Measurements from ENCODE around the gene NDUFC1. TPM values are rescaled to one million over a fixed set of nuclear protein-coding genes. Genes with fewer than 3 reads are reported as not detected.

Gene NDUFC1
- 10 to 100 TPM; 32.2 to 33.2 TPM for total RNA-seq

GRCh38 chr4:139301821-139302611, at the start of gene NDUFC1:
TSS of gene NDUFC1 (minus strand) at chr4:139302477. CDS start at chr4:139295798, 6,679 bp downstream.

DNA sequence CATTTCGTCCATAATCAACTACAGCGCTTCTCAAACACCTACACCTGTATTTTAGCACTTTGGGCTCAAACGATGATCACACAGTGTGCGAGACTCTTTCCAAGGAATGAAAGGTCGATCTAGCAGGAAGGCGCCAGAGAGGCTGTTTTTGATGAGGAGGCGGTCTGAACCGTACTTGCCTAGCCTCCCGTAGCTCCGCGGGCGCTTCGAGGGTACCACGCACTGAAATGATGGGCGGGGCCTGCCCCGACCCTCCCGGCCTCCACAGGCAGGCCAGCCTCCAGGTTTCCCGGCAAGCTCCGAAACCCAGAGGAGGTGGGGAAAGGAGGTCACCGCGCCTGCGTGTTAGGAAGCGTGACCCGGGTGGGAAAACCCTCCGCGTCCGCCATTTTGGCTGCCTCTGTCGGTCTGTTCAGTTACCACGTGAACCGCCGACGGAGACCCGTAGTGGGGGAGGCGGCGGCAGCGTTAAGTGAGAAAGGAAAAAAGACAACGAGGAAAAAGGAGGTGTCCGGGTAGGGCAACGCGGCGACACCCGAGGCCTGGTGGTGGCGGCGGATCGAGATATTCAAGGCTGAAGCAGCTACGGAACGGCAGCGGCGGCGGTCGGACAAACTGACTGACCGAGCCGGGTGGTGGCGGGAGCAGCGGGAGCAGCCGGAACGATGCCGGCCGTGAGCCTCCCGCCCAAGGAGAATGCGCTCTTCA, 1.0 kb downstream of the NDUFC1 start, which contains the start of gene NAA15:
Gene NAA15, plus strand, starts transcription at position 393 of the 708 bp plus-strand sequence. Its CDS starts 273 bp downstream, at position 666.

GRCh38 chr4:139279760-139280620, 22.3 kb downstream of the NDUFC1 start, which contains the start of gene MGARP:
TSS of gene MGARP (minus strand) at chr4:139280225. CDS start at chr4:139280158, 67 bp downstream.

Other genes starting within 250 kb of the NDUFC1 start
- gene ELF2, start 125.3 kb downstream of the NDUFC1 start, total RNA-seq, result 10 to 100 TPM; 42.5 to 44.1 TPM
- gene MGARP, start 22.3 kb downstream of the NDUFC1 start, total RNA-seq, result not detected
- 10 to 100 TPM; 40.6 to 42.2 TPM for gene NAA15, start 972 bp downstream of the NDUFC1 start, total RNA-seq
- 1 to 10 TPM; 7.3 to 8.0 TPM for gene RAB33B, start 151.6 kb upstream of the NDUFC1 start, total RNA-seq

Measured in activated naive CD4-positive, alpha-beta T cell treated with anti-CD3 and anti-CD28 coated beads, Interleukin-2, amount 10 ng/mL, durations not matched to agents 5 hours and 36 hours (primary cell).